HepG2 (cell line): ENCODE data around the gene MMP28. TPM values are rescaled to one million over a fixed set of nuclear protein-coding genes. Genes with fewer than 3 reads are reported as not detected.

Experiments
- DBP ChIP-seq: sonication (generic); formaldehyde crosslinking; IDR thresholded peaks from 2 replicates; pipeline ENCODE4 v1.4.0; 2020; ENCODE audit warnings: missing genetic modification reagents; ENCODE audit errors: not compliant biosample characterization
- DMAP1 ChIP-seq: IDR thresholded peaks from 2 replicates; pipeline ENCODE4 v1.6.1; 2016
- NFE2 ChIP-seq: sonication (generic); formaldehyde crosslinking; IDR thresholded peaks from 2 replicates; pipeline ENCODE4 v1.4.0; 2020; ENCODE audit warnings: missing genetic modification reagents
- SKIL ChIP-seq: sonication (generic); formaldehyde crosslinking; IDR thresholded peaks from 2 replicates; pipeline ENCODE4 v1.8.0; 2022; ENCODE audit warnings: missing genetic modification reagents, mild to moderate bottlenecking, moderate library complexity, borderline replicate concordance
- SP4 ChIP-seq: sonication (generic); formaldehyde crosslinking; IDR thresholded peaks from 2 replicates; pipeline ENCODE4 v1.8.1; 2023; ENCODE audit warnings: mild to moderate bottlenecking, missing genetic modification reagents
- TARDBP ChIP-seq: sonication (generic); formaldehyde crosslinking; IDR thresholded peaks from 2 replicates; pipeline ENCODE4 v1.8.0; 2022; ENCODE audit warnings: mild to moderate bottlenecking, missing genetic modification reagents
- ZBTB40 ChIP-seq, 2 experiments: fragments of 450-650 bp in 1 of 2; sonication (generic) in 1 of 2; formaldehyde crosslinking in 1 of 2; IDR thresholded peaks; 2 replicates each; pipeline versions ENCODE4 v1.6.1 to v1.8.0; 2016 to 2022; ENCODE audit warnings: antibody characterized with exemption in 1 of 2, mild to moderate bottlenecking in 1 of 2, missing genetic modification reagents in 1 of 2
- ZFP36L1 ChIP-seq: sonication (generic); formaldehyde crosslinking; IDR thresholded peaks from 2 replicates; pipeline ENCODE4 v1.8.0; 2022; ENCODE audit warnings: mild to moderate bottlenecking, missing genetic modification reagents, moderate library complexity
- ZNF235 ChIP-seq: sonication (generic); formaldehyde crosslinking; IDR thresholded peaks from 2 replicates; pipeline ENCODE4 v1.8.1; 2023; ENCODE audit warnings: mild to moderate bottlenecking, missing genetic modification reagents, borderline replicate concordance
- ZNF33B ChIP-seq: sonication (generic); formaldehyde crosslinking; IDR thresholded peaks from 2 replicates; pipeline ENCODE4 v1.5.1; 2020; ENCODE audit warnings: mild to moderate bottlenecking, missing genetic modification reagents
- ZNF34 ChIP-seq: sonication (generic); formaldehyde crosslinking; IDR thresholded peaks from 2 replicates; pipeline ENCODE4 v1.4.0; 2020; ENCODE audit warnings: mild to moderate bottlenecking, missing genetic modification reagents, borderline replicate concordance
- ZNF614 ChIP-seq: IDR thresholded peaks from 2 replicates; pipeline ENCODE4 v1.6.1; 2018; ENCODE audit warnings: missing biosample characterization, missing genetic modification reagents, inconsistent platforms, borderline replicate concordance
- ZNF773 ChIP-seq: sonication (generic); formaldehyde crosslinking; IDR thresholded peaks from 2 replicates; pipeline ENCODE4 v1.4.0; 2020; ENCODE audit warnings: missing genetic modification reagents, borderline replicate concordance
- polyA plus RNA-seq, 8 experiments: library from polyadenylated mRNA; depleted of rRNA in 3 of 8; stranded (reverse) in 7 of 8; unstranded in 1 of 8; fragments of >200 nt; fragmentation: Illumina TruSeq in 4 of 8; extraction: Trizol in 4 of 8; gene quantifications; 2 replicates each; pipeline versions ENCODE4 v1.2.1 to v1.2.3, GENCODE V29; 2011 to 2016; ENCODE audit warnings: low read depth in 4 of 8, missing spikeins in 1 of 8, mixed read lengths in 1 of 8; ENCODE audit not compliant: insufficient read depth in 1 of 8
- total RNA-seq, 5 experiments: library from RNA; depleted of rRNA; stranded (reverse); fragments of >200 nt; fragmentation: Illumina TruSeq; extraction: Trizol; gene quantifications; 2 replicates each; pipeline ENCODE4 v1.2.3, GENCODE V29; 2016; ENCODE audit warnings: low read depth in 1 of 5

Gene MMP28
- total and polyA plus RNA-seq, 2 of the 13 experiments (the other 11 are each of a cell fraction or from before 2014, with no cell fraction given) = not detected

GRCh38 chr17:35764123-35764991 lies 31.1 kb downstream of the MMP28 start (continued):
- TF ChIP-seq ZBTB40 (IDR thresholded peaks at IDR 0.05) (no peak), ZBTB40 (CRISPR knock-in tag; IDR thresholded peaks at IDR 0.05) (no peak; the same call in 1 of the 2 replicates), ZFP36L1 (CRISPR knock-in tag) (0 out of 2 replicates have a peak, but pooled peaks have one; percentile 45), TARDBP (CRISPR knock-in tag) (no peak), DMAP1 (CRISPR knock-in tag) (peak; percentile 46; the same call in 1 of the 2 replicates), ZNF34 (CRISPR knock-in tag) (peak; percentile 37; the same call in 1 of the 2 replicates), ZNF773 (CRISPR knock-in tag) (peak; percentile 91; the same call in 1 of the 2 replicates), SP4 (peak; percentile 50; the same call in 1 of the 2 replicates), SKIL (CRISPR knock-in tag) (no peak), ZNF235 (CRISPR knock-in tag) (0 out of 2 replicates have a peak, but pooled peaks have one; percentile 72), ZNF33B (CRISPR knock-in tag) (no peak; the same call in 1 of the 2 replicates), DBP (CRISPR knock-in tag) (peak; percentile 84), ZNF614 (CRISPR knock-in tag) (peak; percentile 36; the same call in 1 of the 2 replicates), NFE2 (CRISPR knock-in tag) (no peak)
